NT2/D1 (cell line): ENCODE measurements around the gene REEP3.

Experiments used
- SUZ12 ChIP-seq: IDR thresholded peaks from 2 replicates; pipeline ENCODE4 v1.6.1; 2011; ENCODE audit not compliant: insufficient read length, insufficient read depth; ENCODE audit errors: extremely low read depth
- YY1 ChIP-seq: IDR thresholded peaks from 2 replicates; pipeline ENCODE4 v1.6.1; 2011; ENCODE audit not compliant: insufficient read length, insufficient read depth

- TF ChIP-seq YY1 (no peak), SUZ12 (no peak)
Measured at GRCh38 chr10:63630931-63631680, 109.9 kb downstream of the REEP3 start.
